NB4 (cell line): Measurements from ENCODE around the gene GMDS.

Source experiments
- DNase-seq: peaks from one replicate; pipeline ENCODE4 v3.0.0; 2010; ENCODE audit warnings: low read depth
- H3K4me3 ChIP-seq: one replicate; pipeline ENCODE4 v1.5.1; 2011; ENCODE audit warnings: mild to moderate bottlenecking, low read depth, low read length, moderate library complexity
- CTCF ChIP-seq: IDR thresholded peaks from one replicate; pipeline ENCODE4 v1.5.1; 2012; ENCODE audit warnings: low read depth, low read length
- MYC ChIP-seq: IDR thresholded peaks from 2 replicates; pipeline ENCODE4 v1.6.1; 2011; ENCODE audit warnings: low read depth, low read length
- POLR2A ChIP-seq: IDR thresholded peaks from 2 replicates; pipeline ENCODE4 v1.6.1; 2011; ENCODE audit warnings: mild to moderate bottlenecking; ENCODE audit not compliant: insufficient read length; ENCODE audit errors: extremely low read depth
- TF ChIP-seq, protein P1 (sequence below): IDR thresholded peaks from 2 replicates; pipeline ENCODE4 v1.6.1; 2011; ENCODE audit warnings: low read depth, low read length

GMDS gene

GRCh38 chr6:1860756-1861348 lies 384.6 kb downstream of the GMDS start:
- DNase-seq = no peak
- no peak overlapping the region for H3K4me3 ChIP-seq
- no peak for TF ChIP-seq CTCF

- H3K4me3 ChIP-seq = no peak overlapping the region
- TF ChIP-seq, protein P1, sequence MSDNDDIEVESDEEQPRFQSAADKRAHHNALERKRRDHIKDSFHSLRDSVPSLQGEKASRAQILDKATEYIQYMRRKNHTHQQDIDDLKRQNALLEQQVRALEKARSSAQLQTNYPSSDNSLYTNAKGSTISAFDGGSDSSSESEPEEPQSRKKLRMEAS = no peak
- TF ChIP-seq POLR2A (no peak), MYC (no peak), CTCF (no peak)
- DNase-seq = no peak
These were observed 386.5 kb downstream of the GMDS start for GRCh38 chr6:1858859-1859258.

DNA sequence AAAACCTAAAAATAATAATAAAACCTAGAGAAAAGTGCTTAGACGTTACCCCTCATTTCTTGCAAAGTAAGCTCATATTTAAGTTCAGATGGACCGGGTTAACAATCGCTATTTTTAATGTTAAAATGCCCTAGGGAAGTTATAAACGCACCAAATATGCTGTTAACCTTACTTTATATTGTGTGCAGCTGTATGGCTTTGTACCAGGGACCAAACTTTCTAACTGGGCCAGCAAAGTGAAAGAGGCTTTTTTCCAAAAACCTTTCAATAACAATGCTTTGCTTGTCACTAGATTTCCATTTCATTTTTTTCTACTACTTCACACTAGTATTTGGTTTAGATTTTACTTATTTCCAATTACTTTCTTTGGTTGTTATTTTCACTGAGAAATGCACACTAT lies 387.2 kb downstream of the GMDS start:
- DNase-seq = no peak
- TF ChIP-seq MYC (no peak), CTCF (no peak), POLR2A (no peak)
- TF ChIP-seq, protein P1 = no peak
- H3K4me3 ChIP-seq = no peak overlapping the region

GRCh38 chr6:1856381-1856780 lies 389.0 kb downstream of the GMDS start:
- DNase-seq = no peak
- H3K4me3 ChIP-seq = no peak overlapping the region
- TF ChIP-seq, protein P1 = no peak
- TF ChIP-seq MYC (no peak), CTCF (no peak), POLR2A (no peak)

GRCh38 chr6:1855890-1856289 lies 389.5 kb downstream of the GMDS start:
- no peak for DNase-seq
- TF ChIP-seq, protein P1 = no peak
- TF ChIP-seq MYC = no peak
- TF ChIP-seq CTCF = no peak
- TF ChIP-seq POLR2A = no peak
- H3K4me3 ChIP-seq = no peak overlapping the region

DNA sequence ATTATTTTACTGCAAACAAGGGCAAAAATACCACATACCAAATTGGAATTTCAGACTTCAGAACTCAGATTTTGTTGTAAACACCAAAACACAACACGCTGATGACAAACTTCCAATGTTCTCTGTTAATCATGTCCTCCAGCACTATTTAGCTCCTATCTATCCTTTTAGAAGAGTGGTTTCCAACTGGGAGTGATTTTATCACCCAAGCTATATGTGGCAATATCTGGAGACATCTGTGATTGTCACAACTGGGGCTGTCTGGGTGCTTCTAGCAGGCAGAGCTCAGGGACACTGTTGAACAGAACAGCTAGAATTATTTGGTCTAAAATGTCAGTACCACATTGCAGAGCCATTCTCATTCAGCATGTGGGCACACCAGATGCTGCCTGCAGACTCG lies 391.1 kb downstream of the GMDS start:
- no peak overlapping the region for H3K4me3 ChIP-seq
- TF ChIP-seq MYC (no peak), CTCF (no peak), POLR2A (no peak)
- TF ChIP-seq, protein P1 = no peak
- no peak for DNase-seq
